SK-N-MC (cell line): ENCODE measurements around the gene ROS1.

Source experiments
- EZH2 ChIP-seq: fragments of 200-600 bp; sonication (generic); IDR thresholded peaks from one replicate; pipeline ENCODE4 v1.6.1; 2017; ENCODE audit warnings: antibody characterized with exemption
- POLR2AphosphoS5 ChIP-seq: IDR thresholded peaks from 2 replicates; pipeline ENCODE4 v1.6.1; 2012; ENCODE audit warnings: mild to moderate bottlenecking, low read depth, low read length, borderline replicate concordance

- TF ChIP-seq POLR2AphosphoS5 (no peak), EZH2 (no peak)
These were observed 81.1 kb downstream of the ROS1 start for GRCh38 chr6:117344444-117345291.
